ENCODE results near the gene PRKCE. TPM values are rescaled to one million over a fixed set of nuclear protein-coding genes. Genes with fewer than 3 reads are reported as not detected.

PRKCE gene
- total RNA-seq, 2 donors from 2014 or later: 5.8 to 18.1 TPM

DNA sequence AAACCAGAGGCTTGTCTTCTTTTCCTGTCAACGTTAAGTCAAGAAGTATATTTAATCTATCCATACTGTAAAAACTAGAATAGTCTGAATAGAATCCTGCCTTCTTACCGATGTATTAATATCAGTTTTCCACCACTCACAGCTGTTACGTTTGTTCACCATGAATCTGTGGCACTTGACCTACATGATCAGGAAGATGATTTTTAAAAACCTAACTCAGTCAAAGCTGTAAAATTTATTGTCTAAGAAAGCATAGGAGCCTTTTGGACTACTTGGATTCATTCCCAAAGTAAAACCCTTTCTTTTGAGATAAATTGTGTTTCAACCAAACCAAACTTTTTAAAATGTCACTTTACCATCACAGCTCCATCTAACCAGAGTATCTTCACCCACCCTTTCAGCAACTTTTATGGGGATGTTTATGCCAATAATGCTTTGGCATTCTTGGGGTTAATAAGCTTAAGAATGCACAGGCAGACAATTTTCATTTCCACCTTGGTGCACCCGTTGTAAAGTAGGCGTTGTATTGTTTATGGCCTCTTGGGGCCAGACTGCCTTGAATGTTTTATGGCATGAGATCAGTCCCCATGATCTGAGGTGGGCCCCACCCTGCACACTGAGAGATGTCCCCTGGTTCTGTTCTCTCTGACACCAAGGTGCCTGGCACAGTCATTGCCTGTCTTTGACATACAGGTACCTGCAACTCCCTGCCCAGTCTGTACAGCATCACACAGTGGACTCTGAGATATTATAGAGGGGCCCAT, 469.5 kb downstream of the PRKCE start:
- no peaks in the 10 kb centered on the region for H3K27me3 ChIP-seq (replicated peaks; ENCODE audit: insufficient read depth)
- no peak for DNase-seq (ENCODE audit: low spot score)
- TF ChIP-seq, protein P1, sequence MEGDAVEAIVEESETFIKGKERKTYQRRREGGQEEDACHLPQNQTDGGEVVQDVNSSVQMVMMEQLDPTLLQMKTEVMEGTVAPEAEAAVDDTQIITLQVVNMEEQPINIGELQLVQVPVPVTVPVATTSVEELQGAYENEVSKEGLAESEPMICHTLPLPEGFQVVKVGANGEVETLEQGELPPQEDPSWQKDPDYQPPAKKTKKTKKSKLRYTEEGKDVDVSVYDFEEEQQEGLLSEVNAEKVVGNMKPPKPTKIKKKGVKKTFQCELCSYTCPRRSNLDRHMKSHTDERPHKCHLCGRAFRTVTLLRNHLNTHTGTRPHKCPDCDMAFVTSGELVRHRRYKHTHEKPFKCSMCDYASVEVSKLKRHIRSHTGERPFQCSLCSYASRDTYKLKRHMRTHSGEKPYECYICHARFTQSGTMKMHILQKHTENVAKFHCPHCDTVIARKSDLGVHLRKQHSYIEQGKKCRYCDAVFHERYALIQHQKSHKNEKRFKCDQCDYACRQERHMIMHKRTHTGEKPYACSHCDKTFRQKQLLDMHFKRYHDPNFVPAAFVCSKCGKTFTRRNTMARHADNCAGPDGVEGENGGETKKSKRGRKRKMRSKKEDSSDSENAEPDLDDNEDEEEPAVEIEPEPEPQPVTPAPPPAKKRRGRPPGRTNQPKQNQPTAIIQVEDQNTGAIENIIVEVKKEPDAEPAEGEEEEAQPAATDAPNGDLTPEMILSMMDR (IDR thresholded peaks at IDR 0.05): no peak
- H3K36me3 ChIP-seq: no peaks in the 10 kb centered on the region
- H3K9me3 ChIP-seq: no peaks in the 10 kb centered on the region
- H3K4me1 ChIP-seq (ENCODE audit: control insufficient read depth in 1 of 2, low read depth in 2 of 2): peaks cover 15 to 48% of the 10 kb centered on the region in 2 donors
- no peak for ATAC-seq (ENCODE audit: insufficient number of reproducible peaks, low FRiP score, low read depth)
- H3K27ac ChIP-seq: no peak overlapping the region
- no peak overlapping the region for H3K4me3 ChIP-seq

DNA sequence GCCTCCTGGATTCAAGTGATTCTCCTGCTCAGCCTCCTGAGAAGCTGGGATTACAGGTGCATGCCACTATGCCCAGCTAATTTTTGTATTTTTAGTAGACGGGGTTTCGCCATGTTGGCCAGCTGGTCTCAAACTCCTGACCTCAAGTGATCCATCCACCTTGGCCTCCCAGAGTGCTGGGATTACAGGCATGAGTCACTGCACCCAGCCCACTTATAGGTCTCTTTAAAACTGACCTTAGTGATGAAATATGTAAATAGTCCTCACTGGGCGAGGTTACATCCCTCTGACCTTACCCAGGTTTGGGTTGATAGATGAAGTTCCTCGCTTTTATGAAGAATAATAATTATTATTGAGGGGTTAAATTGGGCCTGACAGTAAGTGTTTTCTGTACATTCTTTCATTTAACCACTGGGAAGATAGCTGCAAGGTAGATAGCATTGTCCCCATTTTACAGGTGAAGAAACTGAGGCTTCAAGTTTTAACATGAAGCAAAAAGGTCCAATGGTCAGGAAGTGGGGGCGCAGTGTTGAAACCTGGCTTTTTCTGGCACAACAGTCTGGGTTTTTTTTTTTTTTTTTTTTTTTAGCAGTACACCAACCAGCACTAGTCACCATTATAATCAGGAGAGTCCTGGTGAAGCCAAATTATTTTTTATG, 471.0 kb downstream of the PRKCE start:
- Histone ChIP-seq H3K4me1 (ENCODE audit: control insufficient read depth in 1 of 2, low read depth in 2 of 2) (peaks cover 11 to 38% of the 10 kb centered on the region in 2 donors), H3K27ac (no peak overlapping the region), H3K36me3 (no peaks in the 10 kb centered on the region), H3K4me3 (no peak overlapping the region), H3K9me3 (no peaks in the 10 kb centered on the region), H3K27me3 (replicated peaks; ENCODE audit: insufficient read depth) (no peaks in the 10 kb centered on the region)
- no peak for ATAC-seq (ENCODE audit: insufficient number of reproducible peaks, low FRiP score, low read depth)
- no peak for DNase-seq (ENCODE audit: low spot score)
- TF ChIP-seq, protein P1 (IDR thresholded peaks at IDR 0.05): no peak

DNA sequence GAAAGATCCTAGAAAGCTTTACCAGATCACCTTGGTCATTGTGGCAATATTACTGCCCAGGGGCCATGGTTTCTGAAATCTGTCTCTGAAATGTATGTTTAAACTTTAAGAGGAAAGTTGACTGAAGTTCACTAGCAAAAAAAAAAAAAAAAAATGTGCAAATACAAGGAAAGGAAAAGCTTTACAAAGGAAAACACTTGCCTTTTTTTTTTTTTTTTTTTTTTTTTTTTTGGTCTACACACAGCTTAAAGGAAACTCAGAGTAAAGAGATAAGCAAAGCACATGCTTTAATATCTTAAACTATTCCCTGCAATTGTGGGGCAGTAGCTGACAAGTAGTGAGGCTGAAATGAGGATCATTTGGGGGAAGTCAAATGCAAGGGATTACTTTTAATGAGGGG, 471.5 kb downstream of the PRKCE start:
- Histone ChIP-seq H3K27ac (no peak overlapping the region), H3K36me3 (no peaks in the 10 kb centered on the region), H3K9me3 (no peaks in the 10 kb centered on the region), H3K4me3 (no peak overlapping the region), H3K27me3 (replicated peaks; ENCODE audit: insufficient read depth) (no peaks in the 10 kb centered on the region), H3K4me1 (ENCODE audit: control insufficient read depth in 1 of 2, low read depth in 2 of 2) (peaks cover 11 to 33% of the 10 kb centered on the region in 2 donors)
- no peak for DNase-seq (ENCODE audit: low spot score)
- TF ChIP-seq, protein P1 (IDR thresholded peaks at IDR 0.05): no peak
- ATAC-seq (ENCODE audit: insufficient number of reproducible peaks, low FRiP score, low read depth): no peak

DNA sequence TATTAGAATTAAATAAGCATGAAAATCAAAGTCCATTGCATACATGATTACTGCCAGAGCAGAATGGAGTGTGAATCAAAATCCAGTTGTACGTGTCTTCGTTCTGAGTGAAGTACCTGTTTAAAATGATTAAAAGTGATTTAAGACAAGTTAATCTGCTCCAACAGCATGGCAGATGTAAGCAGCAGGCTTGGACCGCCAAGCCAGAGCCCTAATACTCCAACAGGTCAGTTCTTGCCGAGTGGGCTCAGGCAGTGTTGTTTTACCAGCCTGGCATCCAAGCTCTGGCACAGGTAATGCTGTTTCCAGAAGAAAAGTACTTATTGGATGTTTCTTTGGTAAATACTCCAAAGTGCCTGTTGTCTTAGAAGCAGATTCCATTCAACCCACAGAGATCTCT, 474.3 kb downstream of the PRKCE start:
- DNase-seq (ENCODE audit: low spot score) (no peak), ATAC-seq (ENCODE audit: insufficient number of reproducible peaks, low FRiP score, low read depth) (no peak)
- Histone ChIP-seq H3K36me3 (no peaks in the 10 kb centered on the region), H3K27ac (no peak overlapping the region), H3K4me3 (no peak overlapping the region), H3K9me3 (no peaks in the 10 kb centered on the region), H3K4me1 (ENCODE audit: control insufficient read depth in 1 of 2, low read depth in 2 of 2) (peaks cover 0 to 12% of the 10 kb centered on the region in 2 donors), H3K27me3 (replicated peaks; ENCODE audit: insufficient read depth) (no peaks in the 10 kb centered on the region)
- TF ChIP-seq, protein P1 (IDR thresholded peaks at IDR 0.05): no peak

DNA sequence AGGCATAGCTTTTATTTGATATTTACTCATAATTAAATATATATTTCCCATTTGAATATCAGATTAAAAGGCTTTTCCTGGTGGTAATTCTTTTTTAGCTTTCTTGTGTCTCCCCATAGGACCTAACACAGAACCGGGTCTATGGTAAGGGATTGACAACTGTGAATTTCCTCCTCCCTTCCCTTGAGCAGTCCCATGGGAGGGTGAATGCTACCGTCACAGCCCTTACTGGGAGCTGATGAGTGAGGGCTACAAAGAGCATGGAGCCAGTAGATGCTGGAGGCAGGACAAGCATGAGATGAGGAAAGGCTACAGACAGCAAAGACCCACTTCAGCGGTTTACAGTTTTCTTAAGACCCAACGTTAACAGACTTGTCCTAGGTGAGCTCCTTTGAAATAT, 475.1 kb downstream of the PRKCE start:
- Histone ChIP-seq H3K4me3 (no peak overlapping the region), H3K4me1 (ENCODE audit: control insufficient read depth in 1 of 2, low read depth in 2 of 2) (peaks cover 0 to 19% of the 10 kb centered on the region in 2 donors), H3K9me3 (no peaks in the 10 kb centered on the region), H3K36me3 (no peaks in the 10 kb centered on the region), H3K27ac (no peak overlapping the region), H3K27me3 (replicated peaks; ENCODE audit: insufficient read depth) (no peaks in the 10 kb centered on the region)
- DNase-seq (ENCODE audit: low spot score): no peak
- ATAC-seq (ENCODE audit: insufficient number of reproducible peaks, low FRiP score, low read depth): no peak
- TF ChIP-seq, protein P1 (IDR thresholded peaks at IDR 0.05): no peak
